Stimulated activated naive CD8-positive, alpha-beta T cell treated with anti-CD3 and anti-CD28 coated beads, Interleukin-15, Interleukin-2, amounts not matched to agents 100 ng/mL and 50 ng/mL, for 24 hours (primary cell): ENCODE measurements around the gene MGMT.

ENCODE experiments used
- H3K27ac Mint-ChIP-seq: one replicate; pipeline ENCODE4 v1.8.0; 2021; ENCODE audit warnings: mild to moderate bottlenecking, mixed read lengths
- H3K27me3 Mint-ChIP-seq: one replicate; pipeline ENCODE4 v1.8.0; 2021; ENCODE audit warnings: mixed read lengths
- H3K36me3 Mint-ChIP-seq: one replicate; pipeline ENCODE4 v1.8.0; 2021; ENCODE audit warnings: low read depth, mixed read lengths
- H3K4me1 Mint-ChIP-seq: one replicate; pipeline ENCODE4 v1.8.0; 2021; ENCODE audit warnings: low read depth, mixed read lengths
- H3K4me3 Mint-ChIP-seq: one replicate; pipeline ENCODE4 v1.8.0; 2021; ENCODE audit warnings: mild to moderate bottlenecking, mixed read lengths
- H3K9me3 Mint-ChIP-seq: one replicate; pipeline ENCODE4 v1.8.0; 2021; ENCODE audit warnings: mixed read lengths

The MGMT gene

GRCh38 chr10:129771991-129772431, 305.0 kb downstream of the MGMT start:
- H3K27ac Mint-ChIP-seq = no peak overlapping the region
- no peaks in the 10 kb centered on the region for H3K4me1 Mint-ChIP-seq
- H3K36me3 Mint-ChIP-seq = peaks cover 29% of the 10 kb centered on the region
- H3K4me3 Mint-ChIP-seq = no peak overlapping the region
- no peaks in the 10 kb centered on the region for H3K9me3 Mint-ChIP-seq
- no peaks in the 10 kb centered on the region for H3K27me3 Mint-ChIP-seq

- Mint-ChIP-seq H3K27ac (no peak overlapping the region), H3K4me3 (no peak overlapping the region), H3K4me1 (no peaks in the 10 kb centered on the region), H3K9me3 (no peaks in the 10 kb centered on the region), H3K36me3 (peaks cover 31% of the 10 kb centered on the region), H3K27me3 (no peaks in the 10 kb centered on the region)
Observed at GRCh38 chr10:129772468-129773358, 305.7 kb downstream of the MGMT start.

- Mint-ChIP-seq H3K36me3 (peaks cover 26% of the 10 kb centered on the region), H3K9me3 (no peaks in the 10 kb centered on the region), H3K4me1 (no peaks in the 10 kb centered on the region), H3K27me3 (no peaks in the 10 kb centered on the region), H3K4me3 (no peak overlapping the region), H3K27ac (no peak overlapping the region)
Observed at GRCh38 chr10:129773359-129773990, 306.4 kb downstream of the MGMT start.

- Mint-ChIP-seq H3K27me3 (no peaks in the 10 kb centered on the region), H3K9me3 (no peaks in the 10 kb centered on the region), H3K36me3 (peaks cover 25% of the 10 kb centered on the region), H3K4me1 (no peaks in the 10 kb centered on the region), H3K4me3 (no peak overlapping the region), H3K27ac (no peak overlapping the region)
Observed at GRCh38 chr10:129774082-129774735, 307.2 kb downstream of the MGMT start.

GRCh38 chr10:129774736-129775401, 307.8 kb downstream of the MGMT start:
- Mint-ChIP-seq H3K27me3 (no peaks in the 10 kb centered on the region), H3K9me3 (no peaks in the 10 kb centered on the region), H3K36me3 (peaks cover 25% of the 10 kb centered on the region), H3K27ac (no peak overlapping the region), H3K4me1 (no peaks in the 10 kb centered on the region), H3K4me3 (no peak overlapping the region)

- H3K4me3 Mint-ChIP-seq = no peak overlapping the region
- no peak overlapping the region for H3K27ac Mint-ChIP-seq
- no peaks in the 10 kb centered on the region for H3K4me1 Mint-ChIP-seq
- no peaks in the 10 kb centered on the region for H3K27me3 Mint-ChIP-seq
- no peaks in the 10 kb centered on the region for H3K9me3 Mint-ChIP-seq
- peaks cover 21% of the 10 kb centered on the region for H3K36me3 Mint-ChIP-seq
Observed at GRCh38 chr10:129775681-129776080, 308.6 kb downstream of the MGMT start.

- Mint-ChIP-seq H3K9me3 (no peaks in the 10 kb centered on the region), H3K4me3 (no peak overlapping the region), H3K27me3 (no peaks in the 10 kb centered on the region), H3K36me3 (peaks cover 6% of the 10 kb centered on the region), H3K27ac (no peak overlapping the region), H3K4me1 (no peaks in the 10 kb centered on the region)
Observed at GRCh38 chr10:129777687-129778086, 310.6 kb downstream of the MGMT start.

GRCh38 chr10:129778571-129778970, 311.5 kb downstream of the MGMT start:
- Mint-ChIP-seq H3K27ac (no peak overlapping the region), H3K9me3 (no peaks in the 10 kb centered on the region), H3K27me3 (no peaks in the 10 kb centered on the region)

GRCh38 chr10:129779126-129780111, 312.4 kb downstream of the MGMT start:
- Mint-ChIP-seq H3K27ac (no peak overlapping the region), H3K4me1 (no peaks in the 10 kb centered on the region), H3K9me3 (no peaks in the 10 kb centered on the region), H3K27me3 (no peaks in the 10 kb centered on the region), H3K36me3 (peaks cover 6% of the 10 kb centered on the region), H3K4me3 (no peak overlapping the region)

More at GRCh38 chr10:129778571-129778970, 311.5 kb downstream of the MGMT start:
- no peak overlapping the region for H3K4me3 Mint-ChIP-seq
- no peaks in the 10 kb centered on the region for H3K4me1 Mint-ChIP-seq
- peaks cover 6% of the 10 kb centered on the region for H3K36me3 Mint-ChIP-seq

GRCh38 chr10:129780198-129780597, 313.2 kb downstream of the MGMT start:
- no peak overlapping the region for H3K27ac Mint-ChIP-seq
- no peak overlapping the region for H3K4me3 Mint-ChIP-seq
- no peaks in the 10 kb centered on the region for H3K4me1 Mint-ChIP-seq
- peaks cover 6% of the 10 kb centered on the region for H3K36me3 Mint-ChIP-seq
- H3K9me3 Mint-ChIP-seq = no peaks in the 10 kb centered on the region
- no peaks in the 10 kb centered on the region for H3K27me3 Mint-ChIP-seq

GRCh38 chr10:129780901-129781795, 314.1 kb downstream of the MGMT start:
- H3K4me3 Mint-ChIP-seq = no peak overlapping the region
- H3K9me3 Mint-ChIP-seq = no peaks in the 10 kb centered on the region
- H3K27ac Mint-ChIP-seq = no peak overlapping the region
- no peaks in the 10 kb centered on the region for H3K4me1 Mint-ChIP-seq
- H3K27me3 Mint-ChIP-seq = no peaks in the 10 kb centered on the region
- H3K36me3 Mint-ChIP-seq = peaks cover 6% of the 10 kb centered on the region

GRCh38 chr10:129784291-129784690, 317.2 kb downstream of the MGMT start:
- Mint-ChIP-seq H3K4me3 (no peak overlapping the region), H3K36me3 (no peaks in the 10 kb centered on the region), H3K27ac (no peak overlapping the region), H3K9me3 (peaks cover 7% of the 10 kb centered on the region), H3K4me1 (no peaks in the 10 kb centered on the region), H3K27me3 (no peaks in the 10 kb centered on the region)

- no peaks in the 10 kb centered on the region for H3K27me3 Mint-ChIP-seq
- no peaks in the 10 kb centered on the region for H3K36me3 Mint-ChIP-seq
- no peak overlapping the region for H3K27ac Mint-ChIP-seq
- H3K9me3 Mint-ChIP-seq = peaks cover 11% of the 10 kb centered on the region
- H3K4me3 Mint-ChIP-seq = no peak overlapping the region
- no peaks in the 10 kb centered on the region for H3K4me1 Mint-ChIP-seq
Observed at GRCh38 chr10:129784891-129785290, 317.9 kb downstream of the MGMT start.
